ENCODE results near the gene LHPP. TPM values are rescaled to one million over a fixed set of nuclear protein-coding genes. Genes with fewer than 3 reads are reported as not detected.

LHPP gene
- total RNA-seq, 4 donors from 2014 or later: 8.7 to 19.9 (median 15.5) TPM

DNA sequence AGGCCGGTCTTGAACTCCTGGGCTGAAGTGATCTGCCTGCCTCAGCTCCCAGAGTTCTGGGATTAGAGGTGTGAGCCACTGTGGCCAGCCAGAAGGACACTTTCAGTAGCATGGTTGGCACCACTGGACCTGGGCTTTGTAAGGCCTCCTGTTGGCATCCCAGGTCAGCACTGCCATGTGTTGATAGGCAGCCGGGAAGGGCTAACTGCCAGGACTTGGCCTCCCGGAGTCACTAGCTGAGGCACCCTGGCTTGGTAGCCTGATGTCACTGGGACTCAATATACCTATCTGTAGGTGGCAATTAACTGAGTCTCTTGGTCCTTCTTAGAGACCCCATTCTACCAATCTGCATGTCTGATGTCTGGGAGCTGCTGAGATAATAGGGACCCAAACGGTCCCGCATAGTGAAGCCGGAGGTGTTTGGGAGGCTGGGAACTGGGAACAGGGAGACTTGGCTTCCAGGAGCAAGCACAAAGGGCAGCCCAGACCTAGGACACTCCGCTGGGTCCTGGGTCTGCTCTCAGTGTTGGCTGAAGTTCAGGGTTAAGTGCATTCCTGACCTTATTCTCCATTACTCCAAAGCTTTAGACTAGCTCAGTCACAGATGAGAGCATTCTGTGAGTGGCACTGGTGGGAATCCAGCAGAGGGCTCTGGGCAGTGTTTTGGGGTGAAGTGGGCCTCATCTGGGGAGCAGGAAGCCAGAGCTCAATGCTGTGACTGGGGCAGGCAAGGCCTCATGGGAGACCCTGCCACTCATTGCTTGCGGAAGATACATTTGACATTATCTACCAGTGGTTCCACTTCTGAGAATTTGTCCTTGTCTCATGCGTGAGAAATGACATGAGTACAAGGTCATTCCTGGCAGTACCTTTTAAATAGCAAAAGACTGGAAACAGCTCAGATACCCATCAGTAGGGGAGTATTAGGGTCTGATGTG lies 2.7 kb downstream of the LHPP start:
- intact Hi-C loops (cut with DNase I; ENCODE audit: low total_unique reads): no loop called here
- 81 to 84% methylated on average over 9 of the region's 9 CpGs for WGBS, 2 donors
- DNase-seq (ENCODE audit: low spot score in 2 of 2): no peak

GRCh38 chr10:124465003-124465776 lies 3.6 kb downstream of the LHPP start:
- WGBS, 2 donors: 76 to 83% methylated on average over 17 of the region's 17 CpGs
- TF ChIP-seq, protein P1, sequence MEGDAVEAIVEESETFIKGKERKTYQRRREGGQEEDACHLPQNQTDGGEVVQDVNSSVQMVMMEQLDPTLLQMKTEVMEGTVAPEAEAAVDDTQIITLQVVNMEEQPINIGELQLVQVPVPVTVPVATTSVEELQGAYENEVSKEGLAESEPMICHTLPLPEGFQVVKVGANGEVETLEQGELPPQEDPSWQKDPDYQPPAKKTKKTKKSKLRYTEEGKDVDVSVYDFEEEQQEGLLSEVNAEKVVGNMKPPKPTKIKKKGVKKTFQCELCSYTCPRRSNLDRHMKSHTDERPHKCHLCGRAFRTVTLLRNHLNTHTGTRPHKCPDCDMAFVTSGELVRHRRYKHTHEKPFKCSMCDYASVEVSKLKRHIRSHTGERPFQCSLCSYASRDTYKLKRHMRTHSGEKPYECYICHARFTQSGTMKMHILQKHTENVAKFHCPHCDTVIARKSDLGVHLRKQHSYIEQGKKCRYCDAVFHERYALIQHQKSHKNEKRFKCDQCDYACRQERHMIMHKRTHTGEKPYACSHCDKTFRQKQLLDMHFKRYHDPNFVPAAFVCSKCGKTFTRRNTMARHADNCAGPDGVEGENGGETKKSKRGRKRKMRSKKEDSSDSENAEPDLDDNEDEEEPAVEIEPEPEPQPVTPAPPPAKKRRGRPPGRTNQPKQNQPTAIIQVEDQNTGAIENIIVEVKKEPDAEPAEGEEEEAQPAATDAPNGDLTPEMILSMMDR (IDR thresholded peaks at IDR 0.05): no peak
- no peak for TF ChIP-seq POLR2A (IDR thresholded peaks at IDR 0.05)
- no peak for DNase-seq (ENCODE audit: low spot score in 2 of 2)
- H3K4me3 ChIP-seq (ENCODE audit: low read depth, poor library complexity, severe bottlenecking): no peak overlapping the region
- intact Hi-C loops (cut with DNase I; ENCODE audit: low total_unique reads): no loop called here

More for the DNA sequence above, 2.7 kb downstream of the LHPP start:
- TF ChIP-seq, protein P1 (IDR thresholded peaks at IDR 0.05): no peak
- no peak for TF ChIP-seq POLR2A (IDR thresholded peaks at IDR 0.05)
- H3K4me3 ChIP-seq (ENCODE audit: low read depth, poor library complexity, severe bottlenecking): no peak overlapping the region

- TF ChIP-seq, protein P1 (IDR thresholded peaks at IDR 0.05): no peak
- no peak for TF ChIP-seq POLR2A (IDR thresholded peaks at IDR 0.05)
- no peak overlapping the region for H3K4me3 ChIP-seq (ENCODE audit: low read depth, poor library complexity, severe bottlenecking)
- DNase-seq (ENCODE audit: low spot score in 2 of 2): no peak
- intact Hi-C loops (cut with DNase I; ENCODE audit: low total_unique reads): no loop called here
- 67 to 76% methylated on average over 9 of the region's 9 CpGs for WGBS, 2 donors
Observed at GRCh38 chr10:124465777-124466488, 4.3 kb downstream of the LHPP start.

DNA sequence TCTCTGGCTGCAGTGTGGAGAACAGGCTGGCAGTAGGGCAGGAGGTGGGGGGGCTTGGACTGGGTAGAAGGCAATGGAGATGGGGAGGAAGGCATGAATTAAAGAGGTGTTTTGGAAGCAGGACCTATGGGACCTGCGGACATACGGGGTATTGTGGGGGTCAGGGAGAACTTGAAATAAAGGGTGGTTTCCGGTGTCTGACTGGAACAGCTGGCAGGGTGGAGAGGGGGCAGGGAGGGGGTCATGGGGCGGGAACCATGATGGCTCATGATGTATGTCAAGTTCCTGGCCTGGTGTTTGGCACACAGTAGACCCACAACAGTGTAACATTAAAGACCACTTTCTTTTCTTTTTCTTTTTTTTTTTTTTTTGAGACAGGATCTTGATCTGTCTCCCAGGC lies 5.5 kb downstream of the LHPP start:
- intact Hi-C loops (cut with DNase I; ENCODE audit: low total_unique reads): no loop called here
- 86 to 92% methylated on average over 4 of the region's 4 CpGs for WGBS, 2 donors
- DNase-seq (ENCODE audit: low spot score in 2 of 2): no peak
- H3K4me3 ChIP-seq (ENCODE audit: low read depth, poor library complexity, severe bottlenecking): no peak overlapping the region
- TF ChIP-seq, protein P1 (IDR thresholded peaks at IDR 0.05): no peak
- no peak for TF ChIP-seq POLR2A (IDR thresholded peaks at IDR 0.05)

- H3K4me3 ChIP-seq (ENCODE audit: low read depth, poor library complexity, severe bottlenecking): no peak overlapping the region
- 74 to 79% methylated on average over 11 to 12 of the region's 13 CpGs for WGBS, 2 donors
- intact Hi-C loops (cut with DNase I; ENCODE audit: low total_unique reads): no loop called here
- TF ChIP-seq POLR2A (IDR thresholded peaks at IDR 0.05): no peak
- TF ChIP-seq, protein P1 (IDR thresholded peaks at IDR 0.05): no peak
- no peak for DNase-seq (ENCODE audit: low spot score in 2 of 2)
Observed at GRCh38 chr10:124468624-124469023, 7.0 kb downstream of the LHPP start.
